ENCODE results near the gene ALG1L2. TPM values are rescaled to one million over a fixed set of nuclear protein-coding genes. Genes with fewer than 3 reads are reported as not detected.

Gene ALG1L2
- total and polyA plus RNA-seq, 2 of the 8 experiments (the other 6 are each of a cell fraction or from before 2014, with no cell fraction given), result 0.15 to 1.7 TPM

GRCh38 chr3:130117933-130118332, 36.3 kb downstream of the ALG1L2 start (continued):
- TF ChIP-seq CHD7 (IDR thresholded peaks at IDR 0.05; ENCODE audit: insufficient replicate concordance, low read length) (no peak), BRCA1 (IDR thresholded peaks at IDR 0.05; ENCODE audit: low read depth, low read length) (no peak), GTF2F1 (IDR thresholded peaks at IDR 0.05; ENCODE audit: borderline replicate concordance, low read depth, low read length) (no peak), USF2 (IDR thresholded peaks at IDR 0.05; ENCODE audit: low read length) (no peak), SIX5 (IDR thresholded peaks at IDR 0.05; ENCODE audit: low read depth, low read length) (no peak), JUND (IDR thresholded peaks at IDR 0.05; ENCODE audit: low read length) (no peak), ATF3 (IDR thresholded peaks at IDR 0.05; ENCODE audit: insufficient read depth, low read depth, low read length) (no peak), EZH2 (IDR thresholded peaks at IDR 0.05; ENCODE audit: low read depth, low read length, severe bottlenecking) (no peak), SAP30 (IDR thresholded peaks at IDR 0.05; ENCODE audit: insufficient read depth, insufficient replicate concordance, low read length) (no peak), SP2 (IDR thresholded peaks at IDR 0.05; ENCODE audit: low read length) (no peak)
